Fibroblast of pulmonary artery (primary cell): ENCODE measurements around the gene PABPN1L.

Experiments
- DNase-seq: peaks from one replicate; pipeline ENCODE4 v3.0.0-alpha.2; 2010; ENCODE audit warnings: low read depth
- H3K4me3 ChIP-seq: replicated peaks from 2 replicates; pipeline ENCODE4 v1.5.1; 2011; ENCODE audit warnings: low read depth, mild to moderate bottlenecking, control low read depth, low read length, moderate library complexity
- TF ChIP-seq, protein P1 (sequence below): IDR thresholded peaks from 2 replicates; pipeline ENCODE4 v1.5.1; 2011; ENCODE audit warnings: mild to moderate bottlenecking, control low read depth, low read length, inconsistent platforms; ENCODE audit errors: missing control alignments

Gene PABPN1L

GRCh38 chr16:88822281-88823040, 44.0 kb downstream of the PABPN1L start:
- TF ChIP-seq, protein P1, sequence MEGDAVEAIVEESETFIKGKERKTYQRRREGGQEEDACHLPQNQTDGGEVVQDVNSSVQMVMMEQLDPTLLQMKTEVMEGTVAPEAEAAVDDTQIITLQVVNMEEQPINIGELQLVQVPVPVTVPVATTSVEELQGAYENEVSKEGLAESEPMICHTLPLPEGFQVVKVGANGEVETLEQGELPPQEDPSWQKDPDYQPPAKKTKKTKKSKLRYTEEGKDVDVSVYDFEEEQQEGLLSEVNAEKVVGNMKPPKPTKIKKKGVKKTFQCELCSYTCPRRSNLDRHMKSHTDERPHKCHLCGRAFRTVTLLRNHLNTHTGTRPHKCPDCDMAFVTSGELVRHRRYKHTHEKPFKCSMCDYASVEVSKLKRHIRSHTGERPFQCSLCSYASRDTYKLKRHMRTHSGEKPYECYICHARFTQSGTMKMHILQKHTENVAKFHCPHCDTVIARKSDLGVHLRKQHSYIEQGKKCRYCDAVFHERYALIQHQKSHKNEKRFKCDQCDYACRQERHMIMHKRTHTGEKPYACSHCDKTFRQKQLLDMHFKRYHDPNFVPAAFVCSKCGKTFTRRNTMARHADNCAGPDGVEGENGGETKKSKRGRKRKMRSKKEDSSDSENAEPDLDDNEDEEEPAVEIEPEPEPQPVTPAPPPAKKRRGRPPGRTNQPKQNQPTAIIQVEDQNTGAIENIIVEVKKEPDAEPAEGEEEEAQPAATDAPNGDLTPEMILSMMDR = no peak
- H3K4me3 ChIP-seq = no peak overlapping the region
- DNase-seq = no peak

GRCh38 chr16:88821168-88821850, 45.2 kb downstream of the PABPN1L start:
- no peak overlapping the region for H3K4me3 ChIP-seq
- TF ChIP-seq, protein P1 = no peak
- DNase-seq = no peak

DNA sequence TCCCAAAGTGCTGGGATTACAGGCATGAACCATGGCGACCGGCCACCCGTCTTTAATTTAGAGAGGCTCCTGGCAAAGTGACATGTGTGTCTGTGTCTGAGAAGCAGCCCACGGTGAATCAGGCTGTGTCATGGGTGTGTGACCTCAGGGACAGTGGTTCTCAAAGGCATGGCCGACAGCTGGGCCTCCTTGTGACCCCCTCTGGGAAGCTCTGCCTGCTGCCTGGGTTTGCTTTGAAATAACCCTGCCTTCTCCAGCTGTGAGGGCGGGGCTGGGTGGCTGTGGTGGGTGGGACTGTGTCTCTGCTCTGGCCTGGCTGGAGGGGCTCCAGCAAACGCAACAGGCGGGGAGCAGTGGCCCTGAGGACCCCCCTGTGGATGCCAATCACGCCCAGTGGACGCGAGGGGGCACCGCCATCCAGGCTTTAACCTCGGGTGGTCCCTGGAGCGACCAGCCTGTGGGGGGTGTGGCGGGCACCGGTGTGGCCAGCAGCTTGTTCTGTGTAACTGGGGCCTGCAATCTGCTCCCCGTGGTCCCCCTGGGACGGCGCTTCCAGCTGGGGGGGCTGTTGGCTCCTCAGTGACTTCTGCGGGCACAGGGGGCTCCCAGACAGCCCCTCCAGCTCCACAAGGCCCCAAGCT, 46.0 kb downstream of the PABPN1L start:
- DNase-seq = no peak
- TF ChIP-seq, protein P1 = no peak
- H3K4me3 ChIP-seq = no peak overlapping the region

DNA sequence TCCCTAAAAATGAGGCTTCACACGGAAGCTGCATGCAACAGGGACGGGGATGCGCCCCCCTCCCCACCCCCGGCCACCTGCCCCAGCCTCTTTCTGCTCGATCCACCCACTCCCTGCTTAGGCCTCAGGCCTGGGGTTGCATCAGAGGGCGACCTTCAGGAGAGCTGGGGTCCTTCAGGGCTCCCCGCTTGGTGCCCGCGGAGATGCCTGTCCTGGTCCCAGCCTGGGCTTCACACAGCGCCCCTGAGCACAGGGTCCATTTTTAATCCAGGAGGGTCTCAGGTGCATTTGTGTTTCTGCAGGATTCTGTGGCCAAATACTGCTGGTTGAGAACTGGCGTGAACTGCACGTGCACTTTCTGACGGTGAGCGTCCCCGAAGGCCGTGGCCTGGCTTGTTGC, 47.3 kb downstream of the PABPN1L start:
- TF ChIP-seq, protein P1 = no peak
- no peak for DNase-seq
- no peak overlapping the region for H3K4me3 ChIP-seq

GRCh38 chr16:88818575-88818874, 47.9 kb downstream of the PABPN1L start:
- TF ChIP-seq, protein P1 = no peak
- H3K4me3 ChIP-seq = no peak overlapping the region
- no peak for DNase-seq

GRCh38 chr16:88817785-88818574, 48.5 kb downstream of the PABPN1L start:
- H3K4me3 ChIP-seq = no peak overlapping the region
- DNase-seq = no peak
- TF ChIP-seq, protein P1 = no peak
